ENCODE data around the gene PSMG1. TPM values are rescaled to one million over a fixed set of nuclear protein-coding genes. Genes with fewer than 3 reads are reported as not detected.

The PSMG1 gene
- total and polyA plus RNA-seq, 2 experiments from 2014 or later = 43.3 to 81.4 TPM

DNA sequence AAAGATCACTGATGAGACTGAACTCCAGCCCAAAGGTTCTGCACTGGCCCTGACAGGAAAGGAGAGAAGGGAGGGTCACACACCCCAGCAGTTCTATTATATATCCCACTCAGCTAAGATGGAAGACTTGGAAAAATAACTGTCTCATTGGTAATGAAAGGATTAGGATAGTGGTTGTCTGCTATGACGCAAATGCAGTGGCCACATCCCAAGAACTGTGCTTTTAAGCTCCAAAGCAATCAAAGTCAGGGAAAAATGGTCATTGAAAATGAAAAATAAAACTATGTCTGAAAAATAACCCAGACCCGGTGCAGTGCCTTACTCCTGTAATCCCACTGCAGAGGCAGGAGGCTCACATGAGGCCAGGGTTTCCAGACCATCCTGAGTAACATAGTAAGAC, 31.0 kb downstream of the PSMG1 start:
- TF ChIP-seq EZH2 (IDR thresholded peaks at IDR 0.05; ENCODE audit: borderline replicate concordance) (no peak), EZH2phosphoT487 (IDR thresholded peaks at IDR 0.05; ENCODE audit: low read depth, severe bottlenecking, unreplicated experiment) (no peak)
- TF ChIP-seq, protein P1, sequence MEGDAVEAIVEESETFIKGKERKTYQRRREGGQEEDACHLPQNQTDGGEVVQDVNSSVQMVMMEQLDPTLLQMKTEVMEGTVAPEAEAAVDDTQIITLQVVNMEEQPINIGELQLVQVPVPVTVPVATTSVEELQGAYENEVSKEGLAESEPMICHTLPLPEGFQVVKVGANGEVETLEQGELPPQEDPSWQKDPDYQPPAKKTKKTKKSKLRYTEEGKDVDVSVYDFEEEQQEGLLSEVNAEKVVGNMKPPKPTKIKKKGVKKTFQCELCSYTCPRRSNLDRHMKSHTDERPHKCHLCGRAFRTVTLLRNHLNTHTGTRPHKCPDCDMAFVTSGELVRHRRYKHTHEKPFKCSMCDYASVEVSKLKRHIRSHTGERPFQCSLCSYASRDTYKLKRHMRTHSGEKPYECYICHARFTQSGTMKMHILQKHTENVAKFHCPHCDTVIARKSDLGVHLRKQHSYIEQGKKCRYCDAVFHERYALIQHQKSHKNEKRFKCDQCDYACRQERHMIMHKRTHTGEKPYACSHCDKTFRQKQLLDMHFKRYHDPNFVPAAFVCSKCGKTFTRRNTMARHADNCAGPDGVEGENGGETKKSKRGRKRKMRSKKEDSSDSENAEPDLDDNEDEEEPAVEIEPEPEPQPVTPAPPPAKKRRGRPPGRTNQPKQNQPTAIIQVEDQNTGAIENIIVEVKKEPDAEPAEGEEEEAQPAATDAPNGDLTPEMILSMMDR (IDR thresholded peaks at IDR 0.05; ENCODE audit: poor library complexity) = no peak
- no peak overlapping the region for H3K27ac ChIP-seq
- H2AFZ ChIP-seq = no peak overlapping the region
- no peaks in the 10 kb centered on the region for H3K9me3 ChIP-seq (ENCODE audit: low read depth)
- no peaks in the 10 kb centered on the region for H3K27me3 ChIP-seq
- 83% methylated on average over 2 of the region's 2 CpGs for WGBS (ENCODE audit: low lambda C conversion rate, missing lambda C conversion rate)
- H4K20me1 ChIP-seq (ENCODE audit: insufficient read depth, poor library complexity, severe bottlenecking) = no peaks in the 10 kb centered on the region
- no peak for DNase-seq (ENCODE audit: low spot score)
- H3K4me1 ChIP-seq (ENCODE audit: insufficient read depth) = no peaks in the 10 kb centered on the region
- H3K36me3 ChIP-seq (replicated peaks; ENCODE audit: insufficient read depth, low read depth) = no peaks in the 10 kb centered on the region
- no peak overlapping the region for H3K4me3 ChIP-seq
- no peaks in the 10 kb centered on the region for H3K79me2 ChIP-seq
- no peak overlapping the region for H3K4me2 ChIP-seq
- no peaks in the 10 kb centered on the region for H3K9me2 ChIP-seq (replicated peaks; ENCODE audit: insufficient read depth)

GRCh38 chr21:39150877-39151276, 32.4 kb downstream of the PSMG1 start:
- Histone ChIP-seq H3K9me2 (replicated peaks; ENCODE audit: insufficient read depth) (no peaks in the 10 kb centered on the region), H3K4me2 (no peak overlapping the region), H3K4me3 (no peak overlapping the region), H3K27me3 (no peaks in the 10 kb centered on the region), H3K79me2 (no peaks in the 10 kb centered on the region), H4K20me1 (ENCODE audit: insufficient read depth, poor library complexity, severe bottlenecking) (no peaks in the 10 kb centered on the region), H3K9me3 (ENCODE audit: low read depth) (no peaks in the 10 kb centered on the region), H3K27ac (no peak overlapping the region), H3K4me1 (ENCODE audit: insufficient read depth) (no peaks in the 10 kb centered on the region), H3K36me3 (replicated peaks; ENCODE audit: insufficient read depth, low read depth) (no peaks in the 10 kb centered on the region), H2AFZ (no peak overlapping the region)
- TF ChIP-seq, protein P1 (IDR thresholded peaks at IDR 0.05; ENCODE audit: poor library complexity) = no peak
- TF ChIP-seq EZH2 (IDR thresholded peaks at IDR 0.05; ENCODE audit: borderline replicate concordance) (no peak), EZH2phosphoT487 (IDR thresholded peaks at IDR 0.05; ENCODE audit: low read depth, severe bottlenecking, unreplicated experiment) (no peak)
- no peak for DNase-seq (ENCODE audit: low spot score)

- Histone ChIP-seq H4K20me1 (ENCODE audit: insufficient read depth, poor library complexity, severe bottlenecking) (no peaks in the 10 kb centered on the region), H3K4me3 (no peak overlapping the region)
- no peak for DNase-seq (ENCODE audit: low spot score)
Measured at GRCh38 chr21:39150316-39150715, 32.9 kb downstream of the PSMG1 start.

More at GRCh38 chr21:39150316-39150715, 32.9 kb downstream of the PSMG1 start:
- H3K79me2 ChIP-seq = no peaks in the 10 kb centered on the region
- no peak overlapping the region for H3K4me2 ChIP-seq
- no peak overlapping the region for H3K27ac ChIP-seq
- no peaks in the 10 kb centered on the region for H3K9me3 ChIP-seq (ENCODE audit: low read depth)
- 98% methylated on average over 6 of the region's 6 CpGs for WGBS (ENCODE audit: low lambda C conversion rate, missing lambda C conversion rate)
- H3K4me1 ChIP-seq (ENCODE audit: insufficient read depth) = no peaks in the 10 kb centered on the region
- no peaks in the 10 kb centered on the region for H3K36me3 ChIP-seq (replicated peaks; ENCODE audit: insufficient read depth, low read depth)
- no peaks in the 10 kb centered on the region for H3K9me2 ChIP-seq (replicated peaks; ENCODE audit: insufficient read depth)
- no peaks in the 10 kb centered on the region for H3K27me3 ChIP-seq
- TF ChIP-seq, protein P1 (IDR thresholded peaks at IDR 0.05; ENCODE audit: poor library complexity) = no peak
- TF ChIP-seq EZH2 (IDR thresholded peaks at IDR 0.05; ENCODE audit: borderline replicate concordance) (no peak), EZH2phosphoT487 (IDR thresholded peaks at IDR 0.05; ENCODE audit: low read depth, severe bottlenecking, unreplicated experiment) (no peak)
- no peak overlapping the region for H2AFZ ChIP-seq

Data from hepatocyte (in vitro differentiated cells).